ENCODE measurements around the gene CRYBG2.

Gene CRYBG2

GRCh38 chr1:26368006-26368405, 14.1 kb upstream of the CRYBG2 start:
- no peak for FAIRE-seq

GRCh38 chr1:26367441-26367840, 13.5 kb upstream of the CRYBG2 start:
- no peak for FAIRE-seq

GRCh38 chr1:26364956-26365355, 11.0 kb upstream of the CRYBG2 start:
- no peak for FAIRE-seq

GRCh38 chr1:26363549-26364448, 9.9 kb upstream of the CRYBG2 start:
- peak; percentile 74 for FAIRE-seq

GRCh38 chr1:26362331-26362730, 8.4 kb upstream of the CRYBG2 start:
- no peak for FAIRE-seq

- FAIRE-seq = no peak
Observed at GRCh38 chr1:26361605-26362122, 7.7 kb upstream of the CRYBG2 start.

- no peak for FAIRE-seq
Observed at GRCh38 chr1:26360807-26361604, 7.1 kb upstream of the CRYBG2 start.

- FAIRE-seq = no peak
Observed at GRCh38 chr1:26359981-26360806, 6.3 kb upstream of the CRYBG2 start.

GRCh38 chr1:26358411-26359384, 4.8 kb upstream of the CRYBG2 start:
- no peak for FAIRE-seq

GRCh38 chr1:26357121-26357602, 3.2 kb upstream of the CRYBG2 start:
- FAIRE-seq = no peak

- FAIRE-seq = no peak
Observed at GRCh38 chr1:26356106-26356505, 2.2 kb upstream of the CRYBG2 start.

GRCh38 chr1:26354972-26355371, 1.0 kb upstream of the CRYBG2 start:
- FAIRE-seq = no peak

- no peak for FAIRE-seq
Observed at GRCh38 chr1:26353210-26353859, 595 bp downstream of the CRYBG2 start.

- FAIRE-seq = no peak
Observed at GRCh38 chr1:26352338-26352679, 1.6 kb downstream of the CRYBG2 start.

GRCh38 chr1:26351590-26352337, 2.2 kb downstream of the CRYBG2 start:
- no peak for FAIRE-seq

GRCh38 chr1:26350701-26351589, 3.0 kb downstream of the CRYBG2 start:
- no peak for FAIRE-seq

GRCh38 chr1:26350343-26350700, 3.6 kb downstream of the CRYBG2 start:
- no peak for FAIRE-seq

- no peak for FAIRE-seq
Observed at GRCh38 chr1:26349877-26350244, 4.1 kb downstream of the CRYBG2 start.

GRCh38 chr1:26349188-26349876, 4.6 kb downstream of the CRYBG2 start:
- FAIRE-seq = no peak
